NCI-H2107 (cell line): ENCODE data around the gene CLTC.

ENCODE experiments used
- DNase-seq: peaks from one replicate; lab custom pipeline; 2025; lab: John Stamatoyannopoulos, UW

CLTC gene

DNA sequence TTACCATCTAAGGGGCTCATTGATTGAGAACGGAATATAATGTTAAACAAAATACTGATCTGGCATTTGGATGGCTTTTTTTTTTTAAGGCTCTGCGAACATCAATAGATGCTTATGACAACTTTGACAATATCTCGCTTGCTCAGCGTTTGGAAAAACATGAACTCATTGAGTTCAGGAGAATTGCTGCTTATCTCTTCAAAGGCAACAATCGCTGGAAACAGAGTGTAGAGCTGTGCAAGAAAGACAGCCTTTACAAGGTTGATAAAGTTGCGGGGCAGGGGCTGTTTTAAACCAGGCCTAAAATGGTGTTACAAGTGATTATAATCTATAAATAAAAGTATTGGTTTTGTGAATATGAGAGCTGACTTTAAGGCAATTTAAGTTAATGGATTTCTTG, 65.3 kb downstream of the CLTC start:
- no peak for DNase-seq

DNA sequence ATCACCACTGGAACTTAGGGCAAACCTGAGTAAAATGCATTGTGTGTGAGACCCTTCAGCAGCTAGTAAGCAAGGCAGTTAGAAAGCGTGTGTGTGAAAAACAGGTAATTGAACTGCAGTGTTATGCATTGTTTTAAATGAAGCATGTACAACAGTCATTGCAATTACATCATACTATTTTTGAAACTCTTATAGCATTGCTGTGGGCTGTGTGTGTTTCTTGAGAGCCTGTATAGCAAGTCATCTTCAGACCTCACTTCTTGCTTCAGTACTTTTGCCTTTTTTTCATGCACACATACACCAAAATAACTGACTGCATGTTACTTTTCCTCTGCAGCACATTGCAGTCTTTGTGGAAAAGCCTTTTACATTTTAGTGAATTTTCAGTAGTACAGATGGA, 68.3 kb downstream of the CLTC start:
- DNase-seq, result no peak

DNA sequence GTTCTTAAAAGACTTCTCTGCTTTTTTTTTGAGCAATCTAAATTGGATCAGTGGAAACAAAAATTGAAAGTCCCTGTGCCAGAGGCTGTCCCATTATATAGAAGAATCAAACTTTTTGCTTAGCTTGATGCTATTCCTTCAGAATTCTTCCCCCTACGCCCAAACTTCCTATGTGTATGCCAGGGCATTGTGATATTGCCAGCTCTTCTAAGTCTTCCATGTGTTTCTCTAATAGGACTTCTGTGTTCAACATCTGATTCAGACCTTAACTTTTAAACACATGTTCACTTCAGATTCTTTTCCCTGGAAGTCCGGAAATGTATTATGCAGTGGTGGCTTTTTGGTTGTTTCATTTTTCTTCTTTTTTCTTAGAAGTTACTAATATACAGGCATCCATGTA, 68.8 kb downstream of the CLTC start:
- no peak for DNase-seq

DNA sequence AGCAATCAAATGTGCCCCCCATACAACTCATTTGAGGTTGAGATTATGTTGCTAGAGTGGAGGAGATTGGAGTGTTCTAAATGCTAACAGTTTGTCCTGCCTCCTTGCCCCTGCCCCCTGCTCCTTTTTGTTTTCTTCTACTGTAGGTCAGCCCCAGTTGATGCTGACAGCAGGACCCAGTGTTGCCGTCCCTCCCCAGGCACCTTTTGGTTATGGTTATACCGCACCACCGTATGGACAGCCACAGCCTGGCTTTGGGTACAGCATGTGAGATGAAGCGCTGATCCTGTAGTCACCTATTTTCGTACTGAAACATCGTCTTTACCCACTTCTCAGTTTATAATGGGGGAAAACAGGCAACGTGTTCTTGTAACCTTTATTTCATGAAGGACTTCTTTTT, 73.9 kb downstream of the CLTC start:
- no peak for DNase-seq

DNA sequence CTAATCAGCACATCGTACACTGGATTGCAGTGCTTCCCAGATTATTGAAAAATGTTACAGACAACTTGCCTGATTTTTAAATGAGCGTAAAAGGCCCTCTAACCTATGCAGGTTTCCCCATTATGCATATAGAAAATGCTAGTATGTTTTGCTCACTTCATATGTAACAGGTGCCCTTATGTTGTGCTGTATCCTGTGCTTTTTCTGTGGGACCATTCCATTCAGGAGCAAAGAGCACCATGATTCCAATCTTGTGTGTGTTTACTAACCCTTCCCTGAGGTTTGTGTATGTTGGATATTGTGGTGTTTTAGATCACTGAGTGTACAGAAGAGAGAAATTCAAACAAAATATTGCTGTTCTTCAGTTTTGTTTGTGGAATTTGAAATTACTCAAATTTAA, 74.6 kb downstream of the CLTC start:
- DNase-seq, result no peak

DNA sequence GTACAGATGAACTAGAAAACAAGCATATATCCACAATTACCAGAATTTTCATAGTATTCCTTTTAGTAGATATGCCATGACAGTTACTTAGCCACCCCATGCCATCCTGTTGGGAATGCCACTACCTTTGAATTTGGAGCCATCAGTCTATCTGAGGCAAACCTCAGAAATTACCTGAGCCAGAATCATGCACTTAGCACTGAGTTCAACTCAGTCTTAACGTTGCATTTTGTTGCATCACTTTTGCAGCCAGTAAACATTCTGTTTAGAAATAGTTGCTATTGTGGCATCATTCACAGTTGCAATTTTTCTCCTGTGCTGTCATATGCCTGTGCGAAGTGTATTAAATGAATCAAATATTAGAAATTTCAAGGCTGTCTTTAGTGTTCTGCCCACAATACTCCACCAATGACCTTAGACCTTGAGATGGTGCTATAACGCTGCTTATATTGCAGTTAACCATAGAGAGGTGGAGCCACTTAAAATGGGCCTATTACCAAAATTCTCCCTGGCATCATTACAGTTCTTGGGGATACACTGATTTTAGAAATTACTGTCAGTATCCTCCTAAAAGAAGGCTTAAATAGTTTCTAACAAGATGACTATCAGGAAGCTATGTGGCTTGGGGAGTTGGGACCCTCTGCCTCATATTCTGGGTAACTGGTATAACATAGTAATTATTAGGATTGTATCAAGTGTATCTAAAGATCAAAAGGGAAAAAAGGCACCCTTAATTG, 76.4 kb downstream of the CLTC start:
- DNase-seq, result no peak

DNA sequence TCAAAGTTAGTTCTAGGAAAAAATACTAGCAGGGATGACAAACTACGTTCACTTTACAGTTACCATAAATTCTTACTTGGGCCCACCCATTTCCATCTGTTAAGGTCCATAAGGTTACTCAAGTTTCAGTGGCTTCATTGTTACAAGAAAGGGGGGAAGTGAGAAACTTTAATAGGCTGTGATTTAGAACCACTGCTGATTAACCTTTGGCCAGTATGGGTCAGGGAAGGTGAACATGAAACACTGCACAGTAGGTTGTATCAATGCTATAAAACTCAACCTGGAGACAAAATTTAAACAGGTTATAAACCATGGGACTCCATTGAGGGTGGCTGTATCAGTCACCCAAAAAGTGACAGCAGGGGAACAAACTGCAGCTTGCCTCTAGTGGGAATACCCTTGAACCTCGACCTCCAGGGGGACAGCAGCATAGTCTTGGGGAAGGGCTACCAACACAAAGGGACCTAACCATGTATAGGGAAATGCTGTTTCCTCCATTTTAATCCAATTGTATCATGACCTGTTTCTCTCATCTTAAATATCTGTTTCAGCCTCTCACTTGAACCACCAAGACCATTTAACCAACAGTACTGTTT, 77.1 kb downstream of the CLTC start:
- DNase-seq, result no peak

DNA sequence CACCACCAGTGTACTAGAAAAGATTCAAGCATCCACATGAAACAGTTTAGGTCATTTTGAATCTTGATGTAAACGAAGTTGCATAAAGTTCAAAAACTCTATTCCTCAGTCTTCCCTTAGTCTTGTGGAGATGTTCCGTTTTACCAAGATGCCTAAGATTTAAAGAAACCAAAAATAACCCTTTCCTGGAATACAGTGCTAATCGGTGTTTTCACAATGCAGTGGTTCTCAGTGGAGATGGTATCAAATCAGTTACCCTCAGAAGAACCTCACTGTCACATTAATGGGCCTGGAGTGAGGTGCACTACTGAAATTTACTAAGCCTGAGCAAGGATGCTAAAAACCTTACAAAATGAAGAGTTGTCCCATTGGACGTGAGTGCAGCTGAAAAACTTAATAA, 78.4 kb downstream of the CLTC start:
- no peak for DNase-seq

DNA sequence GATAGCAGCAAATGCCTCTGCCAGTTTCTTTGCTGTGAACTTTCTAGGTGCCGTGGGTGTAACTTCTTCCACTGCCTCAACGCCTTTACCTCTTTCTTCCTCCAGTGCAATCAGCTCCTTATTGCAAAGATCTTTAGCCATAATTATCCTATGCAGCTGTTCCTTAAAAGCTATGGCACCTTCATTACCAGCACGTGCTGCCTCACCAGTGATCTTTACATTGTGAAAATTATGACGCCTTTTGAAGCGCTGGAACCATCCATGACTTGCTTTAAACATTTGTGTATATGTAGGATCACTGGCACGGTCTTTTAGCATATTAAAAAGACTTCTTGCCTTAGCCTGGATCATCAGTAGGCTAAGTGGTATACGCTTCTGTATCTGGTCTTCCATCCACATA, 79.5 kb downstream of the CLTC start:
- no peak for DNase-seq

DNA sequence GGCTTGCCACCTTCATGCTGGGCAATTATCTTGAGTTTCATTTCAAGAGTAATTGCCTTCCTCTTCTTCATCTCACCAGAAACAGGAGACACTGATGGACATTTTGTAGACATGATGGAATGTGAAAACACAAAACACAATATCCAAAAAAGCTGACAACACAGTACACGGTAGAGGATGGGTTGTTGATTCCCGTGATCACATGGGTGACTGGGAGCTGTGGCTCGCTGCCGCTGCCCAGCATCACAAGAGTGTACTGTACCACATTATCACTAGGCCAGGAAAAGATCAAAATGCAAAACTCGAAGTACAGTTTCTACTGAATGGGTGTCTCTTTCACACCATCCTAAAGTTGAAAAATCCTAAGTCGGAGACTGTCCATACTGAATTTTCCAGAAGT, 80.1 kb downstream of the CLTC start:
- DNase-seq, result no peak

DNA sequence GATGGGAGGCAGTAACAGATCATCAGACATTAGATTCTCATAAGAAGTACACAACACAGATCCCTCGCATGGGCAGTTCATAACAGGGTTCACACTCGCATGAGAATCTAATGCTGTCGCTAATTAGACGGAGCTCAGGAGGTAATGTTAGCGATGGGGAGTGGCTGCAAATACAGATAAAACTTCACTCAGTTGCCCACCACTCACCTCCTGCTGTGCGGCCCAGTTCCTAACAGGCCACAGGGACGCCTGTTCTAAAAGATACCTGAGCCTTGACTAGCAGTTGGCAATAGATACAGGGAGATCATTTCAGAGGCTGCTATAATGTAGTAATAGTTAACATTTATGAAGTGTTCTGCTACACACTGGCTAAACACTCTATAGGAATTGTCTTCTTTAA, 82.6 kb downstream of the CLTC start:
- DNase-seq, result no peak

DNA sequence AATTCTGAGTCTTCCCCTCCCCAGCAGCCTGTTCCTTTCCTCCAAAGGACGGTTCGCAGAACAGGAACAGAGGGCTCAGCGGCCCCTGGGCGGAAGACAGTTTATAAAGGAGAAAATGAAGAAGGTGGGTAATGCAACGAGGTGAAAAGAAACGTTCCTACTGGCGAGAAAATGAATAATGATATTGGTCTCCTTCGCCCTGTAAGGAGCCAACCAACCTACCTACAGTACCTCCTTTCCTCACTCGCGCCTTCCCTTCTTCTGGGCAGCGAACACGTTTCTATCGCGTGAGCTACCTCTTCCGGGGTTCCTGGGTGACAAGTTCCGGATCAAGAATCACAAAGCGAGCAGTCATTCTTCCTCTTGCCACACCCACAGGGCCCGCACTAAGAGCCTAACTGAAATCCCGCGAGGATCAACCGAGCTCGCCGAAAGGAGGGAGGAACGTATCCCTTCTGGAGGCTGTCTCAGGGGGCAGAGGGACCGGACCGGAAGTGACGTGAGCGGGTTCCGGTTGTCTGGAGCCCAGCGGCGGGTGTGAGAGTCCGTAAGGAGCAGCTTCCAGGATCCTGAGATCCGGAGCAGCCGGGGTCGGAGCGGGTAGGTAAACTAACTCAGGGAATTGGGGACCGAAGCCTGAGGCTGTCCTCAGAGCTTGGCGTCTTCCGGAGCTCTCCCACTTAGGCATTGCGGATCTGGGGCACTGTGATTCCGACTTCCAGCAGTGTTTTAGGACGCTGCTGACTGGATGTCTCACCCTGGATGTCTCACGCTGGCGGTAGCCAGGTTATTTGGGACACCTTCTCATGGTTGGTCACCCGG, 87.7 kb downstream of the CLTC start, which contains the start of the genes PTRH2 and VMP1:
TSS of gene PTRH2 (minus strand) at position 282 of the 822 bp plus-strand sequence. CDS start 9,452 bp downstream, outside the sequence.
TSS of gene VMP1 (plus strand) at position 506 of the 822 bp plus-strand sequence. CDS start 23,793 bp downstream, outside the sequence.
- peak; percentile 97 for DNase-seq

DNA sequence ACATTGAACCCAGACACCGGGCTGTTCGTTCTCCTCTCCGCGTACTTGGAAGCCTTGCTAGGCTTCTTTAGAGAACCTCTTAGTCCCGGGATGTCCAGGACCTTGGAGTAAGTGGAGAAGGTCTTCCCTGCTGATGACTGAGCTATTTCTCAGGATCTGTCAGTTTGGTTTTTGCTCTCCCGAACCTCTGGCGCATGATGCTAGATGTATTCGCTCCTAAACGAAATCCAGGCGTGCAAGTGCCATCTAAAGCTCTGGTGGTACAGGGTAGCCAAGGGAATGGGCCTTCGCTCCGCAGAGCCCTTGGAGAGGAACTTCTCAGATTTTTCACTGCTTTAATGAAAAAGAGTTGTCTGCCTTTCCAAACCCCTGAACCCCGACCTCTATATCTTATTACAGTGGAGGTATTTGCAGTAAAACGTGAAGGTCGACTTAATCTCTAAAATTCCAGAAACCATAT, 88.3 kb downstream of the CLTC start:
- DNase-seq, result no peak

DNA sequence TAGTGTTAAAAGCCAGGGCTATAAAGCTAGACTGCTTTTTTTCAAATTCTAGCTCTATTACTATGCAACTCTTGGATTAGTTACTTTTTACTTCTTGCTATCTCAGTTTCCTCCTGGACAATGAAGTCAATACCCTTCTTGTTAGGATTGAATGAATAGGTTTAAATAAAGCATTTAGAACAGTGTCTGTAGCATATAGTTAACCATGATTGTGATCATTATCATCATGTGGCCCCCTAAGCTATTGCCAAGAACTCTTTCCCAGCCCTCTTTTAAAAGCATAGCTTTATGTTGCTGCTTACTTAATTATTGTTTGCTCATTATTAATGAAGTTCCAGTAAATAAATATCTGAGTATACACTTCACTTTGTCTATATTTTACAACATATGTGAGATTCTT, 92.2 kb downstream of the CLTC start:
- DNase-seq, result no peak

DNA sequence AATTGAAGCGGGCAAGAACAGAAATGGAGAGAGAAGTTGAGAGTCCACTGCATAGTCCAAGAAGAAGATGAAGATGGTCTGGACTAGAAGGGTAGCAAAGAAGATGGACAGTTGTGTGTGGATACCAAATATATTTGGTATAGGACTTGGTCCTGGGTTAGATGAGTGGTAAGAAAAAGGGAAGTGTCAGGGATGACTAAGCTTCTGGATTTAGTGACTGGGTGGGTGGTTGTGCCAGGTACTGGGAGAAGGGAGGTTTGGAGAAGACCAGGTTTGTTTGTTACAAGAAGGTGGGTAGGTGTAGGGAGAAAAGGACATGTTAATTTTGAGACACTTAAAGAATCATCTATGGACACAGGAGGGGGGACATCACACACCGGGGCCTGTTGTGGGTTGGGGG, 93.2 kb downstream of the CLTC start:
- no peak for DNase-seq

DNA sequence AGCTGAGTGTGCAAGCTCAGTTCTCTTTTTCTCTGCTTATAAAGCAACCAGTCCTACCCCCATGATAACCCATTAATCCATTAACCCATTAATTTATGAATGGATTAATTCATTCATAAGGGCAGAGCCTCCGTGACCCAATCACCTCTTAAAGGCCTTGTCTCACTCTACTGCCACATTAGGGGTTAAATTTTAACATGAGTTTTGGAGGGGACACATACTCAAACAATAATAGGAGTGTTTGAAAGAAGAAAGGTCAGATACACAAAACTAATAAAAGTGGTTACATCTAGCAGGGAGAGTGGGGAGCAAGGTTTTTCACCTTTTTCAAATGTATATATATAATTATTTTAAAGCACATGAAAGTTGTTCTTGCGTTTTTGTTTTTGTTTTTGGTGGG, 94.6 kb downstream of the CLTC start:
- no peak for DNase-seq

DNA sequence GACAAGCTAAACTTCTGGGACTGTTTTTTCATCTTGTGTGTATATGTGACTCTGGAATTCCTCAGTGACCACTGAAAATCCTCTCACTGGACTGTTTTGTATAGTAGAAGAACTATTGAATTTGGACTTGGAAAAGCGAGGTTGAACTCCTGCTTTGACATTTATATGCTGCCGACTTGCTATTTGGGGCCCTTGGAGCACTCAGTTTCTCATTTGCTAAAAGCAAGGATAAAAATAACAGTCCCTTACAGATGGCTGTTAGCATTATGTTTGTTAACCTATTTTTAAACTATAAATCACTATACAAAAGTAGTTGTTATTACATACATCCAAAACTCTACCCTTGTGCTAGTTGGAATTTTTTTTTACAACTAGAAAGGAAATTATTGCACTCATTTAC, 96.7 kb downstream of the CLTC start:
- DNase-seq, result no peak

DNA sequence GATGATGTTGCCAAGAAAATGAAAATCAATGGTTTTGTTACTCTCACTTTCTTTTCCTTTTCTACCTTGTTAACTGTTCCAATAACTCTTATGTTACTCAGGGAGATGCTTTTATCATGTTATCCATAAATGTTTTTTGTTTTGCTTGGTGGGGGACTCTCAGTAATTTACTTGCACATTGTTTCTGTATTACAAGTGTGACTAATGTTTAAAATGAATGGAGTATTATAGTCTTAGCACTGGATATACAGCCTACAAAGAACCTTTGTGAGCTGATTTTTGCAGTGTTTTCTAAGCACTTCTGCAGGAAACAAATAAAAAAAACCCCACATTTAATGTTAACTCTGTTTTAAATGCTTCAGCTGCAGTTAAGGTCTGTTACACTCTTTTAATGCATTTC, 99.8 kb downstream of the CLTC start:
- DNase-seq, result no peak

DNA sequence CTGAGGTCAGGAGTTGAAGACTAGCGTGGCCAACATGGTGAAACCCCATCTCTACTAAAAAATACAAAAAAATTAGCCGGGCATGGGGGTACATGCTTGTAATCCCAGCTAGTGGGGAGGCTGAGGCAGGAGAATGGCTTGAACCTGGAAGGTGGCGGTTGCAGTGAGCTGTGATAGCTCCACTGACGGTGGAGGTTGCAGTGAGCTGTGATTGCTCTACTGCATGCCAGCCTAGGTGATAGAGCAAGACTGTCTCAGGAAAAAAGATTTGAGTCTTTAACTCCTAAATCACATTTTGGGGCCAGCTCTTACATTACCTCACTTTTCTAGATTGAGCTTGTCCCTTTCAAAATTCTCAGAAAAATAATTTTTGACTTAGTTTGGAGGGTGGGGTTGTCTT, 102.9 kb downstream of the CLTC start:
- DNase-seq, result no peak

DNA sequence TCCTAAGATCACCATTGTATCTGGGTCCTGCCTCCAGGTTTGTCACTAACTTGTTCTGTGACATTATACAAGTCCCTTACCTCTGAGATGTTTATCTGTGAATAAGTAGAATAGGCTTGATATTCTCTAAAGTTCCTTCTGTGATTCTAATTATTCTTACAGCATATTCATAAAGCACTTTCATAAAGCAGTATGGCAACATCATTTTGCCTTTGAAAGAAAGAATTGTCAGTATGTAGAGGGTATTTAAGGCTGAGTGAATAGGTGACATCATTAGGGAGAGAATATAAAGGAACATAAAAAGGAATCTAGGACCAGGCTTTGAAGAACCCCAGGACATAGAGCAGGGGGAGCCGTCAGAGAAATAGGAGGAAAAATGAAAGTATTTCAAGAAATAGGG, 103.3 kb downstream of the CLTC start:
- no peak for DNase-seq

DNA sequence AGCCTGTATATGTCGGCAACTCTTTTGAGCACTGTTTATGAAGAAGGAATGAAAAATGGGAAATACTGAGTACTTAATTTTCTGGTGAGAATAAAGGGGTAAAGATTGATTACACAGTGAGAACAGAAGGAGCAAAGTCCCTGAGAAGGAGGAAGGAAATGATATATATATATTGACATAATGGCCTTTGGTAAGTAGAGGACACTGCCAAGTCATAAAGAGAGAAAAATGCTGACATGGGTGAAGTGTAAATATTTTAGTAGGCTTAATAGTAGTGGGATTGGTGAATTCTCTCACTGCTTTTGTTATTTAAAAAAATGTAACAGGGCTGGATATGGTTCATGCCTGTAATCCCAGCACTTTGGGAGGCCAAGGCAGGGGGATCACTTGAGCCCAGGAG, 103.9 kb downstream of the CLTC start:
- no peak for DNase-seq

DNA sequence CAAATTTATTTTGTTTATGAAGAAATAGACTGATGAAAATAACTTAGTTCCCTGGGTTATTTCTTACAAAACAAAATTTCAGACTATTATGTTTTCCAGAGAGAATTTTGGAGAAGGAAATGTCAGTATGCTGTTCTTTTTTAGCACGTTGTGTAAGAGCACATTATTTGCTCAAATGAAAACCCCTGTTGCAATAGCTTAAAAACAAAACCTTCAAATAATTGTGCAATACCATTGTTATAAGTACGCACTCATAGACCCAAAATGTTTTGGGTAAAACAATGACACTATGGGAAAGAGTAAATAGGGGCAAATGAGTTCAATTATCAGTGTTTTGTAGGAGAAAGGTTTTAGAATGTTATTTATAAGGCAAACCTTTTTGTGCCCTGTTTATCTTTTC, 106.0 kb downstream of the CLTC start:
- no peak for DNase-seq
